ENCODE data around the gene ZKSCAN3. TPM values are rescaled to one million over a fixed set of nuclear protein-coding genes. Genes with fewer than 3 reads are reported as not detected.

ZKSCAN3 gene
- polyA plus RNA-seq, 3 donors = 0.36 to 1.7 (median 1.6) TPM

- no peak for DNase-seq
Observed at GRCh38 chr6:28337121-28337520, 12.6 kb upstream of the ZKSCAN3 start.

GRCh38 chr6:28340310-28341095 lies 9.2 kb upstream of the ZKSCAN3 start:
- H3K27ac Mint-ChIP-seq = no peak overlapping the region
- Histone ChIP-seq H3K27me3 (ENCODE audit: control insufficient read depth in 2 of 2, insufficient read depth in 2 of 2, low read length in 2 of 2) (no peaks in the 10 kb centered on the region), H3K36me3 (replicated peaks in 1 of 2; ENCODE audit: control insufficient read depth in 1 of 2, insufficient read depth in 2 of 2, low read length in 2 of 2) (no peaks in the 10 kb centered on the region), H3K9me3 (replicated peaks in 1 of 2; ENCODE audit: control insufficient read depth in 1 of 2, insufficient read depth in 1 of 2, low read length in 2 of 2) (peaks cover 0 to 8% of the 10 kb centered on the region in 2 donors), H4K20me1 (ENCODE audit: insufficient read depth, low read length) (no peaks in the 10 kb centered on the region), H3K4me3 (replicated peaks in 1 of 3; ENCODE audit: low read depth in 2 of 3, low read length in 3 of 3) (no peak overlapping the region), H3K4me1 (ENCODE audit: control insufficient read depth in 1 of 2, insufficient read depth in 2 of 2, low read length in 2 of 2) (peaks cover 11% of the 10 kb centered on the region in 2 donors), H3K79me2 (ENCODE audit: insufficient read depth, low read length) (no peaks in the 10 kb centered on the region), H2AFZ (ENCODE audit: insufficient read depth, low read depth, low read length, poor library complexity, severe bottlenecking) (no peak overlapping the region), H3K9ac (ENCODE audit: insufficient read depth, low read length, poor library complexity, severe bottlenecking) (no peak overlapping the region), H3K4me2 (replicated peaks; ENCODE audit: extremely low read depth, low read length, poor library complexity, severe bottlenecking) (no peak overlapping the region), H3K27ac (ENCODE audit: low read depth in 1 of 2, low read length in 2 of 2) (no peak overlapping the region)
- peaks cover 5 to 22% (median 13%) of the 10 kb centered on the region in 7 donors for H3K9me3 Mint-ChIP-seq
- H3K36me3 Mint-ChIP-seq = no peaks in the 10 kb centered on the region
- no peaks in the 10 kb centered on the region for H3K4me1 Mint-ChIP-seq
- no peak for TF ChIP-seq CTCF (IDR thresholded peaks at IDR 0.05)
- no peak overlapping the region for H3K4me3 Mint-ChIP-seq
- H3K27me3 Mint-ChIP-seq (ENCODE audit: low read depth in 3 of 3) = peaks cover 0 to 1% (median 0%) of the 10 kb centered on the region in 3 donors
- intact Hi-C loops (cut with micrococcal nuclease) = no loop called here
- WGBS (ENCODE audit: insufficient coverage) = no CpG with 5 or more reads among the region's 1 CpG
- no peak for DNase-seq

More at GRCh38 chr6:28337121-28337520, 12.6 kb upstream of the ZKSCAN3 start:
- H3K9me3 ChIP-seq (replicated peaks in 1 of 2; ENCODE audit: control insufficient read depth in 1 of 2, insufficient read depth in 1 of 2, low read length in 2 of 2) = peaks cover 0 to 8% of the 10 kb centered on the region in 2 donors
- no peak overlapping the region for H3K4me3 Mint-ChIP-seq
- H3K9me3 Mint-ChIP-seq = peaks cover 5 to 19% (median 13%) of the 10 kb centered on the region in 7 donors
- H2AFZ ChIP-seq (ENCODE audit: insufficient read depth, low read depth, low read length, poor library complexity, severe bottlenecking) = peak overlapping the region; percentile 89
- no peaks in the 10 kb centered on the region for H4K20me1 ChIP-seq (ENCODE audit: insufficient read depth, low read length)
- no peaks in the 10 kb centered on the region for H3K36me3 Mint-ChIP-seq
- peak overlapping the region in 1 of 3 experiments; percentile 94 for H3K4me3 ChIP-seq (replicated peaks in 1 of 3; ENCODE audit: low read depth in 2 of 3, low read length in 3 of 3)
- H3K9ac ChIP-seq (ENCODE audit: insufficient read depth, low read length, poor library complexity, severe bottlenecking) = no peak overlapping the region
- no peak overlapping the region for H3K4me2 ChIP-seq (replicated peaks; ENCODE audit: extremely low read depth, low read length, poor library complexity, severe bottlenecking)
- intact Hi-C loops (cut with micrococcal nuclease) = loop anchor here (5.0 to 10.0 kb wide), 5 partner anchors 72 to 1202 kb away; partner anchors contain the start of genes NKAPL (in 1 of the 2), ZNF165 (in 1 of the 2) and ZSCAN26 (in 1 of the 2)
- H3K4me1 ChIP-seq (ENCODE audit: control insufficient read depth in 1 of 2, insufficient read depth in 2 of 2, low read length in 2 of 2) = peaks cover 15 to 16% of the 10 kb centered on the region in 2 donors
- no peaks in the 10 kb centered on the region for H3K27me3 Mint-ChIP-seq (ENCODE audit: low read depth in 3 of 3)
- no peak overlapping the region for H3K27ac ChIP-seq (ENCODE audit: low read depth in 1 of 2, low read length in 2 of 2)
- no peaks in the 10 kb centered on the region for H3K36me3 ChIP-seq (replicated peaks in 1 of 2; ENCODE audit: control insufficient read depth in 1 of 2, insufficient read depth in 2 of 2, low read length in 2 of 2)
- no peaks in the 10 kb centered on the region for H3K27me3 ChIP-seq (ENCODE audit: control insufficient read depth in 2 of 2, insufficient read depth in 2 of 2, low read length in 2 of 2)
- no peak for TF ChIP-seq CTCF (IDR thresholded peaks at IDR 0.05)
- peaks cover 5% of the 10 kb centered on the region for H3K4me1 Mint-ChIP-seq
- no peaks in the 10 kb centered on the region for H3K79me2 ChIP-seq (ENCODE audit: insufficient read depth, low read length)
- no peak overlapping the region for H3K27ac Mint-ChIP-seq
